ENCODE results near the gene HNF1B.

DNA sequence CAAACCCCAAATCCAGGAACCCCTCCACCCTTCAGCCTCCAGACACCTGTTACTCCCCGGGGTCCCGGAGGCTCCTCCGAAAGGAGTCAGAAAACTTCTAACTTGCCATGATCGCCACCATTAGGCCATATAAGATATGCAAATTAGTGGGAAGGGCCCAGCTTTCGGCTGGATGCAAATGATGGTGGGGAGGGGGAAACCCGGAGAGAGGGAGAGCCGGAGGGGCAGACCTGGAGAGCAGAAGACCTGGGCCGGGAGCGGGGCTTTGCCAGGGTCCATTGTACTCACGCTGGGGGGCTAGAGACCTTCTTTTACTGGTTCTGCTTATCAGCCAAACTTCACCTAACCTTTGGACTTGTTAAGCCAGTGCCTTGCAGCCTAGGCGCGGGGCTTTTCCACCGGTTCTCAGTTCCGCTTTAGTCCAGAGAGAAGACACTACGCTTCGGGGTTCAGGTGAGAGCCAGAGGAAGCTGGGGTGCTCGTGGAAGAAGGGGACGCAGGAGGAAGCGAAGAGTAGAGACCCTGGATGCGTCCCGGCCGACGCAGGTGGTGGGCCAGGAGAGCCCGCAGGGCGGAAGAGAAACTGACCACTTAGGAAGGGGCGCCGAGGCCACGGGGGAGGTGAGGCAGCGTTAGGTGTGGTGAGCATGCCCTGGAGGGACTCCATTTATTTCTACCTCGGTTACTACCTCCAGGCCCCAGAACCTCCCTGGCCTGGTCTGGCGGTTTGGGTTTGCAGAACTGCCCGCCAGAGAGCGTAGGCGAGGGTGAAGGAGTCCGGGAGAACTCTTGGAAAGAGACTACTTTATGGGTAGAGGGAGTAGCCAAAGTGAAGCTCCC, at the start of gene HNF1B:
- TF ChIP-seq, protein P1, sequence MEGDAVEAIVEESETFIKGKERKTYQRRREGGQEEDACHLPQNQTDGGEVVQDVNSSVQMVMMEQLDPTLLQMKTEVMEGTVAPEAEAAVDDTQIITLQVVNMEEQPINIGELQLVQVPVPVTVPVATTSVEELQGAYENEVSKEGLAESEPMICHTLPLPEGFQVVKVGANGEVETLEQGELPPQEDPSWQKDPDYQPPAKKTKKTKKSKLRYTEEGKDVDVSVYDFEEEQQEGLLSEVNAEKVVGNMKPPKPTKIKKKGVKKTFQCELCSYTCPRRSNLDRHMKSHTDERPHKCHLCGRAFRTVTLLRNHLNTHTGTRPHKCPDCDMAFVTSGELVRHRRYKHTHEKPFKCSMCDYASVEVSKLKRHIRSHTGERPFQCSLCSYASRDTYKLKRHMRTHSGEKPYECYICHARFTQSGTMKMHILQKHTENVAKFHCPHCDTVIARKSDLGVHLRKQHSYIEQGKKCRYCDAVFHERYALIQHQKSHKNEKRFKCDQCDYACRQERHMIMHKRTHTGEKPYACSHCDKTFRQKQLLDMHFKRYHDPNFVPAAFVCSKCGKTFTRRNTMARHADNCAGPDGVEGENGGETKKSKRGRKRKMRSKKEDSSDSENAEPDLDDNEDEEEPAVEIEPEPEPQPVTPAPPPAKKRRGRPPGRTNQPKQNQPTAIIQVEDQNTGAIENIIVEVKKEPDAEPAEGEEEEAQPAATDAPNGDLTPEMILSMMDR (IDR thresholded peaks at IDR 0.05) = no peak
- TF ChIP-seq POLR2A (IDR thresholded peaks at IDR 0.05) = no peak

Measured in uterus (tissue), 2 donors.